Tibial nerve (tissue), 3 donors: ENCODE measurements around the gene PRR22.

Experiments used
- POLR2A ChIP-seq, 2 donors: fragments of 450-650 bp; IDR thresholded peaks; one replicate each; pipeline ENCODE4 v1.6.1; 2017; ENCODE audit warnings: antibody characterized with exemption in 2 of 2, mild to moderate bottlenecking in 2 of 2, moderate library complexity in 2 of 2
- TF ChIP-seq, protein P1 (sequence below), 5 experiments: fragments of 200-600 bp in 3 of 5; fragments of 450-650 bp in 2 of 5; sonication (generic) in 3 of 5; IDR thresholded peaks; one replicate each; pipeline ENCODE4 v1.5.1; 2016 to 2019; ENCODE audit warnings: antibody characterized with exemption in 5 of 5, mild to moderate bottlenecking in 3 of 5, moderate library complexity in 2 of 5

DNA sequence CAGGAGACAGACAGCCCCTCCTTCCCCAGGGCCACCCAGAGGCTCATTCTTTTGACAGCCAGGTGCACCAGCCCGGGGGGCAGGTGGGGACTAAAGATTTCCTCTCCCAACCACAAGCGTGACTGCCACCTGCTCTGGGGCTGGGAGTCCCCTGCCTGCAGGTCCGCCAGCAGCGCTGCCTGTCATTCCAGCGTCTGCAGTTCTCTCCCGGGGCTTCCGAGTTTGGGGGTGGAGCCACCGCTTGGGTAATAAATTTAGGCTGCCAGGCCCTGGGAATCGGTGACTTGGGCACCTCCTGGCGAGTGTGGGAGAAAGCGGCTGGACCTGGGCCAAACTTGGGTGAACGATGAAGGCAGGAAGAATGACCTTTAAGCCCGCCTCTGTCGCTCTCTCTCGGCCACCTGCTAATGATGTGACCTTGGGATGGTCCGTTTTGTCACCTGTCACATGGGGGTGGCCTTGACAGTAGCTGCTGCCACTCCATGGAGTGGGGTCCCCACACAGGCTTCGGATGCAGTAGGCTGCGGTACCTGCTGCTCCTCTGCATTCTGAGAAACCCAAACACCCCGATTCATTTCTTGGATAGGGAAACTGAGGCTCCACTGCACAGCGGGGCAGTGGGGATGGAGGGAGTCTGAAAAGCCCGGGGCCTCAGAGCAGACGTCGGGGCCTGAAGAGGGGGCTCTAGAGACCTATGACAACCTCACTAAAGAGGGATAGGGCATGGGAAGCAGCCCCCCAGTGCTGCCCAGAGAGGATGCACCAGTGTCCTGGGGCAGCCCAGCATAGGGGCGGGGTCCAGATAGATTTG is 42.2 kb upstream of the PRR22 start:
- TF ChIP-seq, protein P1, sequence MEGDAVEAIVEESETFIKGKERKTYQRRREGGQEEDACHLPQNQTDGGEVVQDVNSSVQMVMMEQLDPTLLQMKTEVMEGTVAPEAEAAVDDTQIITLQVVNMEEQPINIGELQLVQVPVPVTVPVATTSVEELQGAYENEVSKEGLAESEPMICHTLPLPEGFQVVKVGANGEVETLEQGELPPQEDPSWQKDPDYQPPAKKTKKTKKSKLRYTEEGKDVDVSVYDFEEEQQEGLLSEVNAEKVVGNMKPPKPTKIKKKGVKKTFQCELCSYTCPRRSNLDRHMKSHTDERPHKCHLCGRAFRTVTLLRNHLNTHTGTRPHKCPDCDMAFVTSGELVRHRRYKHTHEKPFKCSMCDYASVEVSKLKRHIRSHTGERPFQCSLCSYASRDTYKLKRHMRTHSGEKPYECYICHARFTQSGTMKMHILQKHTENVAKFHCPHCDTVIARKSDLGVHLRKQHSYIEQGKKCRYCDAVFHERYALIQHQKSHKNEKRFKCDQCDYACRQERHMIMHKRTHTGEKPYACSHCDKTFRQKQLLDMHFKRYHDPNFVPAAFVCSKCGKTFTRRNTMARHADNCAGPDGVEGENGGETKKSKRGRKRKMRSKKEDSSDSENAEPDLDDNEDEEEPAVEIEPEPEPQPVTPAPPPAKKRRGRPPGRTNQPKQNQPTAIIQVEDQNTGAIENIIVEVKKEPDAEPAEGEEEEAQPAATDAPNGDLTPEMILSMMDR (IDR thresholded peaks at IDR 0.05): no peak
- no peak for TF ChIP-seq POLR2A (IDR thresholded peaks at IDR 0.05)
